Posterior vena cava (tissue), 2 donors: ENCODE results near the gene SRRM2. TPM values are rescaled to one million over a fixed set of nuclear protein-coding genes. Genes with fewer than 3 reads are reported as not detected.
"Not testable (repeated sequence)": the region's sequence is repeated elsewhere in the genome, so short reads cannot be mapped to it uniquely, and the experiment has no call there.

Source experiments
- DNase-seq: peaks from one replicate; pipeline ENCODE4 v3.0.0-alpha.2; 2020; ENCODE audit warnings: low spot score
- intact Hi-C, 2 donors: fragments of 100-400 bp; cut with DNase I; formaldehyde crosslinking; loops; one replicate each; pipeline versions ENCODE4 v1.14.1 to v1.14.2; 2022 to 2023
- total RNA-seq, 2 donors: library from RNA; stranded (reverse); fragmentation: NEBNext Ultra II Directional; extraction: Animal tissue kit (Norgen Biotek cat#: 25700); gene quantifications; one replicate each; pipeline ENCODE4 v1.2.1, GENCODE V29; 2021
- donor health status: DM: yes; HTN: yes; CAD: no.
- donor health status: DM: yes; HTN: yes; CAD: no.

Gene SRRM2
- total RNA-seq, 2 donors from 2014 or later = 320 to 360 TPM

GRCh38 chr16:2712546-2712945 is 39.9 kb upstream of the SRRM2 start:
- intact Hi-C loops = no loop called here
- DNase-seq = no peak

GRCh38 chr16:2713523-2713922 is 38.9 kb upstream of the SRRM2 start:
- no peak for DNase-seq
- intact Hi-C loops = no loop called here

- no peak for DNase-seq
- intact Hi-C loops = no loop called here
Measured at GRCh38 chr16:2713985-2714774, 38.3 kb upstream of the SRRM2 start.

- intact Hi-C loops = no loop called here
- DNase-seq = no peak
Measured at GRCh38 chr16:2715064-2715463, 37.4 kb upstream of the SRRM2 start.

- intact Hi-C loops = no loop called here
- DNase-seq = peak; percentile 92
Measured at GRCh38 chr16:2715519-2715918, 36.9 kb upstream of the SRRM2 start.

GRCh38 chr16:2715966-2716885 is 36.2 kb upstream of the SRRM2 start:
- DNase-seq = no peak
- intact Hi-C loops = no loop called here

- intact Hi-C loops = no loop called here
- no peak for DNase-seq
Measured at GRCh38 chr16:2716948-2717347, 35.5 kb upstream of the SRRM2 start.

- intact Hi-C loops = no loop called here
- DNase-seq = no peak
Measured at GRCh38 chr16:2717383-2718263, 34.8 kb upstream of the SRRM2 start.

- no peak for DNase-seq
- intact Hi-C loops = loop anchor here in 1 of 2 donors (10.0 kb wide), 1 partner anchor 135 kb away; the partner anchor contains the start of gene PRSS22
Measured at GRCh38 chr16:2719328-2720063, 32.9 kb upstream of the SRRM2 start.

- intact Hi-C loops = loop anchor here in 1 of 2 donors (10.0 kb wide), 1 partner anchor 135 kb away; the partner anchor contains the start of gene PRSS22
- DNase-seq = no peak
Measured at GRCh38 chr16:2720064-2720457, 32.4 kb upstream of the SRRM2 start, which contains the start of gene PRSS27. Gene PRSS27, minus strand, starts transcription at chr16:2720224. Its CDS starts 64 bp downstream, at chr16:2720160.

GRCh38 chr16:2720719-2721633 is 31.5 kb upstream of the SRRM2 start:
- DNase-seq = peak; percentile 95
- intact Hi-C loops = loop anchor here in 1 of 2 donors (10.0 kb wide), 1 partner anchor 134 kb away; the partner anchor contains the start of gene PRSS22

- DNase-seq = not testable (repeated sequence)
- intact Hi-C loops = loop anchor here in 1 of 2 donors (10.0 kb wide), 1 partner anchor 133 kb away; the partner anchor contains the start of gene PRSS22
Measured at GRCh38 chr16:2721634-2722173, 30.7 kb upstream of the SRRM2 start.

GRCh38 chr16:2724088-2724676 is 28.3 kb upstream of the SRRM2 start:
- DNase-seq = no peak
- intact Hi-C loops = loop anchor here (2.0 to 10.0 kb wide), 2 partner anchors 53 to 131 kb away; partner anchors contain the start of genes ELOB (in 1 of the 2) and PRSS22 (in 1 of the 2)

- DNase-seq = peak; percentile 78
Measured at GRCh38 chr16:2724816-2725348, 27.6 kb upstream of the SRRM2 start.

GRCh38 chr16:2726923-2727322 is 25.5 kb upstream of the SRRM2 start:
- DNase-seq = no peak
- intact Hi-C loops = loop anchor here in 1 of 2 donors (10.0 kb wide), 1 partner anchor 128 kb away; the partner anchor contains the start of gene PRSS22

More at GRCh38 chr16:2724816-2725348, 27.6 kb upstream of the SRRM2 start:
- intact Hi-C loops = loop anchor here (2.0 to 10.0 kb wide), 2 partner anchors 52 to 130 kb away; partner anchors contain the start of genes ELOB (in 1 of the 2) and PRSS22 (in 1 of the 2)

GRCh38 chr16:2728034-2728433 is 24.4 kb upstream of the SRRM2 start:
- intact Hi-C loops = loop anchor here in 1 of 2 donors (10.0 kb wide), 1 partner anchor 127 kb away; the partner anchor contains the start of gene PRSS22
- DNase-seq = no peak
